NCI-H1930 (cell line): ENCODE data around the gene PHLDB1.
"Not testable (repeated sequence)": the region's sequence is repeated elsewhere in the genome, so short reads cannot be mapped to it uniquely, and the experiment has no call there.

Source experiments
- DNase-seq, 2 experiments: peaks; one replicate each; lab custom pipeline; 2025; lab: John Stamatoyannopoulos, UW

PHLDB1 gene

DNA sequence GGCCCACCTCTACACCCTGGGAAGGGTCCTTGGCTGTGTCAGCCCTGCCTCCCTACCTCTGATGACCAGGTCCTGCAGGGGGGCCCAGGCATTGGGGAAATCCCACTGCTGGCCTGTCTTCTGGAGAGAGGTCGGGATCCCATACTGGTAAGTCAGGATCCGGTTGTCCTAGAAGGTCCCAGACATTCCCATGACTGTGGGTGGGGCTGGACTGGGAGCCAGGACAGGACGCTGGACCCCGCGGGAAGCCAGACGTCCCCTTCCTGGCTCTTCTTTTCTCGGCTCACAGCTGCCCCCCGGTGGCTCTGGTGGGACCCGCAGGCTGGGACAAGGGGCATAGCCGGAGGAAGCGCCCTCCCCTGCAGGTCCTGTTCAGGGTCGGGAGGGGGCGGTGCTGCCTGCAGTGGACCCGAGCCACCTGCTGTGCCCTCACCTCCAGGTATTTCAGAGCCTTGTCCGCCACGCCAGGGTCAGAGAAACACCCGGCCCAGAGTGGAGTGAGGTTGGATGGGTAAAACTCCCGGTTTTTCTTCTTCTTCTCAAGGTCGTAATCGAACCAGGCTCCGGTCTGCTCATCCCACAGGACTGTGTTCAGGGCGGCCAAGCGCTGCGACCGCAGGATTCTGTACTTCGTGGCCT is 52.0 kb downstream of the PHLDB1 start:
- peak; percentile 75 for DNase-seq

DNA sequence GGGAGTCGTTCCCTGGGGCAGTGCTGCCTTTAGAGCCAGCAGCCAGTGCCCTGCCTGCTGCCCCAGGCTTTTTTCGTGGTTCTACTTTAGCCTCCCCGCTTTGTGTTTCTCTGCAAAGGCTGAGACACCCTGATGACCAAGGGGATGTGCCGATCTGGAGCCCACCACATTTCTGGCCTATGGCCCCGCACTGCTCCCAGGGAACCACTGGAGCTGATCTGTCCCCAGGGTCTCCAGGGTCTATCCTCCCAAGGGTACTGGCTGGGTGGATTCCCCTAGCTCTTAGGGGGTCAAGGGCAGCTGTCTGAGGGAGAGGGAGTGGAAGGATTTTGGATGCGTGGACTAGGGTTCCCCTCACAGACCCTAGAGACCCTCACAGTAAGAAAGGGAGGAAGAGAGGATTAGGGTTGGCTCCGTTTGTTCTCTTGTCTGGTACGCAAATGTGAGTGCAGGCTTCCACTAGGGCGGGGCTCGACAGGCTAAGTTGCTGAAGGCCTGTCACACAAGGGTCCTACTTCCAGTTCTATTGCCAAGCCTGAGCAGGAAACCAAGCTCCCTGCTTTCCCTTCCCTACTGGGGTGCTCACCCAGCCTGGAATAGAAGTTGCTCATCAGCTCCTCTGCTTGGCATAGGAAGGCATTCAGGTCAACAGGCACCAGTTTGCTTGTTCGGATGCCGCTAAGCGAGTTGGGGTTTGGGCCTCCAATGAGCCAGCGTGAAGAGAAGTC is 52.7 kb downstream of the PHLDB1 start:
- no peak for DNase-seq

DNA sequence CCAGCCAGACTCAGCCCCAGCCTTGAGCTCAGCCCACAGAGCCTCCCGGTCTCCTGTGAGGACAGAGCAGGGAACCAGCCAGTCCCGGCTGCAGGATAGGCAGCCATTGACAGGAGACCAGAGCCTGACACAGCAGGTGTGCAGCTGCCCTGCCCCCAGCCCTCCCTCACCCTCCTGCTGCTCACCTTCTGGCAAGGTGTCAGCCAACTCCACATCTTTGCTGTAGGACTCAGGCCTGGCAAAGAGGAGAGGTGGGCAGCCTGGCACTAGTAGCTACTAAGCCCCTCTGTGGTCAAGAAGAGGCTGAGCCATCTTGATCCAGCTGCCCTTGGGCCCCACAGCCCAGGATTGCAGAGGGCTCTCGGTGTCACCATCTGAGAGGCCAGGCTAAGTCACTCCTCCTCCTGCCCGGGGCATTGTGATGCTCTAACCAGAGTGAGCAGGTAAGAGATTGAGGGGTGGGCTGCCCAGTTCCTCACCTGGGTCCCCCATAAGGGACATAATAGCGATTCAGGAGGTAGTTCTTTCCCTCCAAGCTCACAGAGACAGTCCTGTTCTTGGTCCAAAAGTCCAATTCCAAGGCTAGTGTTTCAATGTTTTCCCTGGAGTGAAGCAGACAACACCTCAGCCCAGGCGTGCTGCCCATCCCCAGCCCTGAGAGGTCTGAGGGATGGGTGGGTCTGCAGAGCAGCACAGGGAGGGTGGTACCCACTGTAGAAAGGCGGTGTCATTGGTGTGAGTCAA is 53.4 kb downstream of the PHLDB1 start:
- no peak for DNase-seq

DNA sequence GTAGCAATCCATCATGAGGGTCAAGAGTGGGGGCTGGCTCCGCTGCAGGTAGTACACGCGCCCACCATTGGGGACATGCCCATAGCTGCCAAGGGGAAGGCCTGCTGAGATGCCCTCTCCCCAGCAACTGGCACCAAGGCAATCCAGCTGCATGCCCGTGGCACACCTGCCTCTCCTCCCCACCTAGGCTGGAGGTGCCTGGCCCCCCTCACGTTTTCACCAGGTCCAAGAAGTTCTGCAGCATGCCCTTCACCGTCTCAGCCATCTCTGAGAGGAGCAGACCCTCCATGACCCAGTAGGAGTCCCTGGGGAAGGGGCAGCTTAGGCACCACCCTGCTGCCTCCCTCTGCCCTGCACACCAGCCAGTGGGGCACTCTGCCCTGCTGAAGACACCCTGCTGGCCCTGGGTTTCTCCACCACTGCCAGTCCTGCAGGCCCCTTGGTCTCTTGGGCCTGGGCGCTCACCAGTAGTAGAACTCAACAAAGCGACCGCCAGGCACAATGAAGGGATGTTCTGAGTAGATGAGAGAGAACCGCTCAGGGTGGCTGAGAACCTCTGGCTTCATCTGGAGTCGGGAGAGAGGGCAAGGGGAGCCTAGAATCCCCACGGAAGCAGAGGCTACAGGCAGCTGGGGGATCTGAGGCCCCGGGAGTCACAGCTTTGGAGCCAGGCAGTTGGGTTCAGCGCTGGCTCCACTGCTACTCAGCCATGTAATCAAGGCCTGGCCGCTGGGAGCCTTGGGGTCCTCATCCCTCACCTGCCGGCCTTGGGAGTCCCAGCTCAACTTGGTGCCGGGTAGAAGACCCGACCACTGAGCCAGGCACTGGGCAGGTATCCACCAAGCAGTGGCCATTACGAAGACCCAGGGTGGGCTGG is 54.2 kb downstream of the PHLDB1 start:
- DNase-seq, result no peak

DNA sequence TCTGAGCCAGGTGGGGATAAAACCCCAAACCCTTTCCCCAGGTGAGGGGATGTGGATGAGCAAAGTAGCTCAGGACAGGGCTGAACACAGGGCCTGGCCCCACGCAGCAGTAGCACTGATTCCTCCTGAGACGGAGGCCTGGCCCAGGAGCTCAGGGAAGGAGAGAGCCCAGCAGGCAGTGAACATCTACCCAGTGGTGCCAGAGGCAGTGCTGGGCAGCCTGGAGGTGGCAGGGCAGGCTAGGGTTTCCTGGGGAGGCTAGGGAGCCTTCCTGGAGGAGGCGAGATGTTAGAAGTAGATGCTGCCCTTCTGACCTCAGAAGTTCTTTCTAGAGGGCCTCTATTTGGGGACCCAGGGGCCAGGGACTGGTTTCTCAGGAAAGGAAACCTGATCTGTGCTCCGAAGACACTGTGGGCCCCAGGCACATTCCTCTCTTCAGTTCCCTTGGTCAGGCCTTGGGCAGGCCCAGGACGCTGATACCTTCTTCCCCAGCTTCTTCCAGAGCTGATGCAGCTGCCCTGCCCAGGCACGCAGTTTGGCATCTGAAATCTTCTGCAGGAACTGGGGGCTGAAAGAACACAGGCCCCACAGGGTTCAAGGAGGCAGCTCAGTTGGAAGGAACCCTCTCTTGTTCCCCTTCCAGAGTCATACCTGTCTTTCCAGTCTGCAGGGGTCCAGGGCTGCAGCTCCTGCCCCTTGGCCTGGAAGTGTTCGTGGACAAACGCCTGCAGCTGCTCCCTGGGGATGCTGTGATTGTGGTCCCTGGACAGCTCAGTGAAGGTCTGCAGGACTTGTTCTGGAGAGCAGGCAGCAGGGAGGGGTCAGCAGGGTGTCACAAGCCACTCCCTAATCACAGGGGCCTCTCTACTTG is 55.2 kb downstream of the PHLDB1 start:
- no peak for DNase-seq

DNA sequence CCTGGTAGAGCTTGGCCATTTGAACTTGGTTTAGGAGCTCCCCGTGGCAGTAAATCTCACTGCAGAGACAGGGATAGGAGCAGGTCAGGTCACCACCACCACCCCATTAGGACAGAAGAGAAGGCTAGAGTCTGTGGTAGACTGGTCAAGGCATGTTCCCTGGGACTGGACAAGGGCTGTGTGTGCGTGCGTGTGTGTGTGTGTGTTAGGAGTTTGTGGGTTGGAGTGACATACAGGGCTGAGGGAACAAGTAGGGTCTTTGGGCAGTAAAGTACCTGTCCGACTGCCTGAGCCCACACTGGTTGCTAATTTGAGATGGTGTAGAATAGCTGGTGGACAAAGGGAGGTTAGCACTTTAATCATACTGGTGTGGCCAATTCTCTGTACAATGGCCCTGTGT is 56.0 kb downstream of the PHLDB1 start:
- no peak for DNase-seq

DNA sequence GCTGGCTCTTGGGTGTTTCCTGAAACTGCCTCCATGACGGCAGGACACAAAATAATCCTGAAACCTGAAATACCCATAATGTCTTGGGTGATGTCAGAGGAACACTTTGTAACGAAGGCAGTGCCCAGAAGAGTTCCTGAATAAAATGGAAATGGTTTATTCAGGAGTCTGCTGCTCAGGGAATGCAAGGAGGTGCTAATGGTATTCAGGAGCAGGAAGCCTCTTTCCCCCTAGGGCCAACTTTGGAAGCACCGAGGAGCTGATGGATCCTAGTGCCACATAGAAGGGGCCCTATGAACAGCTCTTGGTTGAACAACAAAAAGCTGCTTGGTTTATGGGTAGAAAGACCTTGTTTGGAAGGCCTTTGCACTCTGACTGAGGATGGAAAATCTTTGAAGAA is 56.5 kb downstream of the PHLDB1 start:
- no peak for DNase-seq

DNA sequence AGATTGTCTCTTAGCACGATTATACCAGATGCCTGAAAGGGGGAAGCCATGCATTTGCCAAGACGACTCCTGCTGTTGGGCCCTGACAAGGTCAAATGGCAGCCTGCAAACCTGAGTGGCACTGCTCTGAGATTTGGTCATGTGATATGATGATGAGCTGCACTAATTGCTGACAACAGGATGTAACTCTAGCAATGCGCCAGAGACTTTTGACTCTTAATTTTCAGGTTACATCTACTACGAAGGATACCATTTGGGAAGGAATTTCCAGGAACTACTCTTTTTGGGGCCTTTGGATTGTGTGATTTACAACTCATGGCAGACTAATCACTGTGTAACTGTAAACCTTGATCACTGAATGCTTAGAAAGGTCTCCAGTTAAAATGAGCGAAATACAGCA is 59.0 kb downstream of the PHLDB1 start:
- DNase-seq, result no peak

DNA sequence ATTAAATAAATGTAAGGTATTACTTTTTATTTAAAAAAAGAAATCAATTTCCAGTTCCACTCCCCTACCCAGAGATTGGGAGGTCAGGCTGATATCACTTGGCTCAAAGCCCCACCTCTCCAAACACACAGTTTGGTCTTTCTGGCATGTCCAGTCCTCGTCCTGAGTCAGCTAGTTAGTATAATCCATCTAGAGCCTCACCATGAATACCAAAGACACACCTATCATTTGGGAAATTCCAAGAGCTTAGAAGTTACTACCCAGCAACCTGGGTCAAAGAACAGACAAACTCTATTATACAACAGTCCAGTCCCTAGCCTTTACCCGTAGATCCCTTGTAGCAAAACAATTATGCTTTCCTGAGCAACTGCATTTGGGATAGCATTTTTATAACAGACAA is 62.6 kb downstream of the PHLDB1 start:
- DNase-seq, result no peak

DNA sequence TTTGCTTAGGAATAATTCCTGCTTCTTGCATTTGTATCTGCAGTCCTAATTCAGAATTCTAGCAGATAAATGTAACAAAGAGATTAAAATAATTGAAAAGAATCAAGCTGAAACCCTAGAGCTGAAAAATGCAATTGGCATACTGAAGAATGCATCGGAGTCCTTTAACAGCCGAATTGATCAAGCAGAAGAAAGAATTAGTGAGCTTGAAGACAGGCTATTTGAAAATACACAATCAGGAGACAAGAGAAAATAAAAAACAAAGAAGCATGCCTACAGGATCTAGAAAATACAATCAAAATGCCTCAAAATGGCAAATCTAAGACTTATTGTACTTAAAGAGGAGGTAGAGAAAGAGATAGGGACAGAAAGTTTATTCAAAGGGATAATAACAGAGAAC is 63.8 kb downstream of the PHLDB1 start:
- DNase-seq, result no peak

DNA sequence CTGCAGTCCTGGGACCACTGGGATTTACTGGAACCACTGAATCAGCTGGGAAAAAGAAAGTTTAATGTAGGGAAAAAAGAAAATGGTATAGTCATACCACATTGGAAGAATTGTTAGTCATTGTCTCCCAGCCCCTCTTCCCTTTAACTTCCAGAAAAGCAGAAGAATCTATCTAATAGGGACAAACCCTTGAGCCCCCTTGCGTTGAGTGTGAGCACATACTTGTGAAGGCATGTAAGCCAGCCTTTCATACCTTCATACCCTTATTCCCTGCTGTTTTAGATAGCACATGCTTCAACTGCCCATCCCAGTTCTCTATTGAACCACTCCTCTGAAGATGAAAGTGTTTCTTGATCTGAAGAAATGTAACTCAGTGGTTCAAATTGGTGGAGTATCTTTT is 65.4 kb downstream of the PHLDB1 start:
- no peak for DNase-seq

DNA sequence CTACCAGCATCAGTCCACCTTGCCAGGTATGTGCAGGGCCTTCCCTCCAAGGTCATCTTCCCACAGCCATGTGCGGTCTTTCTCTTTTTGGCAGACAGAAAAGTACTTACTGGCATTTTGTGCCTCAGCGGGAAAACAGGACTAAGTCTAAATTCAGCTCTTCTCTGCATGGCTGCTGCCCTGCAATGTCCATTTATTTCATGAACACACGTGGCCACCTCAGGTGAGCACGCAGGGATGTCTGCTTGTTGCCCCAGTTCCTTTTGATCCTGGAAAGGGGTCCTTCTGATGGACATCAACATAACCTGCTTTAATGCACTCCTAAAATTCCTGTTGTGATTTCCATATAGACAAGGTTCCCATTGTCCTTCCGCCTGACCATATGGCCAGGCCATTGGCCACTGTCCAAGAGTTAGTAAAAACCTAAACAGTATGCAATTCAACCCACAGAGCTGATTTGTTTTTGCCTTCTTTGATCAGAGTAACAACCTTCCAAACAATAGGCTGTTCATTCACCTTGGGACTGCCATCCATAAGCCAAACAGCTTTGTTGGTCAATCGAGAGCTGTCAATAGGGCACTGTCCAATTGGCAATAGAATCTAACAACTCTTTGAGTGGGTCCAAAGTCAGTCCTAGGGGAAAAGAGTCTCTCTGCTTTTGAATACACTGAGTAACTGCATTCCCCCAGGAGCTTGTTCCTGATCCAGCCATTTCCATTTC is 66.1 kb downstream of the PHLDB1 start:
- DNase-seq, result no peak

DNA sequence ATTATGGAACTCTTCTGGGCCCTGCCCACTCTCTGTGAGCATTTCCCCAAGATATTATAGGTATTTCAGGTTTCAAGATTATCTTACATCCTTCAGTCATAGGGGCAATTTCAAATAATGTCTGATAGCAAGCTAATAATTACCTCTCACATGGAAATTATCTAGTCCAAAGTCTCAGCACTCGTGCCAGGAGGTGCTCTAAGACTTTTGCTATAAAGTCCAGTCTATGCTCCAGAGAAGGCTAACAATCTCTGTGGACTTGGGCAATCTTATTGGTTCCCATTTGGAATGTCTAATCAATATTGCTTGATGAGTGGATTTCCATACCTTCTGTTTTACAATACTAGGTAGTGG is 66.6 kb downstream of the PHLDB1 start:
- DNase-seq, result no peak

DNA sequence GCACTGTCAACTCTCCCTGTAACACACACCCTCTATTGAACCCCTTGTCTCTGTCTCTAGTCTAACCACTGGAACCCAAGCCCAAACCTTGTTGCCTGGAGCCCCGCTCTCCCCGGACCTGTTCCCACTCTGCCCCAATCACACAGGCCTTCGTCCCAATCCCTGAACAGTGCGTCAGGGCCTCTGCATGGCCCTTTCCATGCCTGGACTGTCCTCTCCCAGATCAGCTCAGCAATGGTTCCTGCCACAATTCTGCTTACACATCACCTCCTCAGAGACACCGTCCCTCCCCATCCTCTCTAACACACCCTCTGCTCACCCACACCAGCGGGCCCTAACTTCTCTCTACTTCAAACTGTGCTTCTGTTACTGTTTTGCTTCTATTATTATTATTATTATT is 70.6 kb downstream of the PHLDB1 start:
- no peak for DNase-seq

DNA sequence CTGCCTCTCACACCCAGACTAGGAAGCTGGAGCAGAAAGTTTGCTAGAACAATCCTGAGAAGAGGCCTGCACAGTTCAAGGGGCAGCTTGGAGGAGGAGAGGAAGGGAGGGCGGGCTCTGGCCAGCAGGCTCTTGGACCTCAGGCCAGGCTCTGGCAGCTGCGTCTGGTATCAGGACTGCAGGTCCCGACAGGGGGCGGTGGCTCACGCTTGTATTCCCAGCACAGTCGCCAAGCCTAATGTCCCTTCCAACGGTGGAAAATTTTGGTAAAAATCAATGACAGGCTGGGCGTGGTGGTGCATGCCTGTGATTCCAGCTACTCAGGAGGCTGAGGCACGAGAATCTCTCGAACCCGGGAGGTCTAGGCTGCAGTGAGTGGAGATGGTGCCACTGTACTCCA is 71.5 kb downstream of the PHLDB1 start:
- not testable (repeated sequence) for DNase-seq

DNA sequence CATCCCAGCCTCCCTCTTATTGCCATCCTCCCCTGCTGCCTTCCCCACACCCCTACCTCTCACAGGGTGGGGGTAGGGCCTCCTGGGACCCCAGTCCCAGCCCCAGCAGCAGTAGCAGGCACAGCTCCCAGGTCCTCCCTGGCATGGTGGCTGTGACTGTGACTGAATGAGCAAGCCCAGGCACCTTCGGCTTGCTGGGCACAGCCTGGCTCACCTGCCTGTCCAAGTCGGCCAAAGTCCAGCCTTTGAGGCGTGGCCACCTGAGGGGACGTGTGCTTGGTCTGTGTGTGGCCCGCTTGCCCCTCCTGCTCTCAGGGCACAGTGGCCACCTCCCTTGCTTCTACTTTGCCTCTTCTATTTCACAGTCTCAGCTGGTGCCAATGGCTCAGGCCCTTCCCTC is 72.1 kb downstream of the PHLDB1 start, which contains the start of gene TREH:
TSS of gene TREH (minus strand) at position 168 of the 400 bp plus-strand sequence. CDS start at position 145, 23 bp downstream.
- DNase-seq, result no peak

DNA sequence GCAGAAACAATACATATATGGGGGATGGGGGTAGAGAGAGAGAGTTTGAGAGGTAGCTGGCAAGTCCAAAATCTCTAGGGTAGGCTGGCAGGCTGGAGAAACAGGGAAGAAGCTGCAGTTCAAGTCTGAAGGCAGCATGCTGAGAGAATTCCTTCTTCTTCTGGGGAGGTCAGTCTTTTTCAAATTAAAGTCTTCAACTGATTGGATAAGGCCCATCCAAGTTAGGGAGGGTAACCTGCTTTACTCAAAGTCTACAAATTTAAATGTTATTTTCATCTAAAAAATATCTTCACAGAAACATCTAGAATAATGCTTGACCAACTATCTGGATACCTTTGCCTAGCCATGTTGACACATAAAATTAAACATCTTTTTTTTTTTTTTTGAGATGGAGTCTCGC is 75.0 kb downstream of the PHLDB1 start:
- DNase-seq, result no peak

DNA sequence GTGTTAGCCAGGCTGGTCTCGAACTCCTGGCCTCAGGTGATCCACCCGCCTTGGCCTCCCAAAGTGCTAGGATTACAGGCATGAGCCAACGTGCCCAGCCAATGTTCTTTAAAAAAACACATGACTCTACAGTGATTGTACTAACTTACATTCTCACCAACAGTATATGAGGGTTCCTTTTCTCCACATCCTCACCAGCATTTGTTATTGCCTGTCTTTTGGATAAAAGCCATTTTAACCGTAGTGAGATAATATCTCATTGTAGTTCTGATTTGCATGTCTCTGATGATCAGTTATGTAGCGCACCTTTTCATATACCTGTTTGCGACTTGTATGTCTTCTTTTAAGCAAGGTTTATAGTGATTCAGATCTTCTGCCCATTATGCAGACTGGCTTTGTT is 75.5 kb downstream of the PHLDB1 start:
- DNase-seq, result not testable (repeated sequence)

DNA sequence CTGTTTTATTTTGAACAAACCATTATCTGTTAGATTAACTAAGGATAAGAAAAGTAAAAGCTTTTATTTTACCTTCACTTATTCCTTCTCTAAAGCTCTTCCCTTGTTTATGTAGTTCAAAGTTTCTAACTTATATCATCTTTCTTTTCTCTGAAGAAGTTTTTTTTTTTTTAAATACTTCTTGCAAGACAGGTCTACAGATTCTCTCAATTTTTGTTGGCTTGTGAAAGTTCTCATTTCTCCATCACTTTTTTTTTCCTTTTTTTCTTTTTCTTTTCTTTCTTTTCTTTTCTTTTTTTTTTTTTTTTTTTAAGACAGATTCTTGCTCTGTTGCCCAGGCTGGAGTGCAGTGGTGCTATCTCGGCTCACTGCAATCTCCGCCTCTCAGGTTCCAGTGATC is 76.8 kb downstream of the PHLDB1 start:
- DNase-seq, result no peak

DNA sequence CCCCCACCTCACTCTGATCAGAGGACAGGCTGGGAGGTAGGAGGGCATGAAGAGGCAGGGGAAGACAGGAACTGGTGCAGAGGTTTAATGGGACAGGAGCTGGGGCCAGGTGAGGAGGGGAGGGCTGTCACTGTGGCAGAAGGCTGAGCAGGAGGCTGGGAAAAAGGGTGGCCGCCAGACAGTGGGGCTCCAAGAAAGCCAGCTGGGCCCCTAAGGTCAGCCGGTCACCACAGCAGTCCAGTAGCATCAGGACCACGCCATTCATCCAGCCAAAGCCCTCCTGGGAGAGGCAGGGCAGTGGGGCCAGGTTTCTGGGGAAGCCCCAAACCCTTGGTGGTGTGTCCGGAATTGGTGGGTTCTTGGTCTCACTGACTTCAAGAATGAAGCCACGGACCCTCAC is 80.5 kb downstream of the PHLDB1 start:
- no peak for DNase-seq

DNA sequence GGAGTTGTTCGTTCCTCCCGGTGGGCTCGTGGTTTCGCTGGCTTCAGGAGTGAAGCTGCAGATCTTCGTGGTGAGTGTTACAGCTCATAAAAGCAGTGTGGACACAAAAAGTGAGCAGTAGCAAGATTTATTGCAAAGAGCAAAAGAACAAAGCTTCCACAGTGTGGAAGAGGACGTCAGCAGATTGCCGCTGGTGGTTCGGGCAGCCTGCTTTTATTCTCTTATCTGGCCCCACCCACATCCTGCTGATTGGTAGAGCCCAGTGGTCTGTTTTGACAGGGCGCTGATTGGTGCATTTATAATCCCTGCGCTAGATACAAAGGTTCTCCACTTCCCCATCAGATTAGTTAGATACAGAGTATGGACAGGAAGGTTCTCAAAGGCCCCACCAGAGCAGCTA is 80.9 kb downstream of the PHLDB1 start:
- not testable (repeated sequence) for DNase-seq
